H1 (cell line): Measurements from ENCODE around the gene FNDC3A.
"Not testable (repeated sequence)": the region's sequence is repeated elsewhere in the genome, so short reads cannot be mapped to it uniquely, and the experiment has no call there.

Experiments
- ATF2 ChIP-seq: IDR thresholded peaks from 2 replicates; pipeline ENCODE4 v1.6.1; 2012; ENCODE audit warnings: low read length, inconsistent platforms
- BRCA1 ChIP-seq: IDR thresholded peaks from 2 replicates; pipeline ENCODE4 v1.6.1; 2012; ENCODE audit warnings: low read depth, low read length, improper control_type of control experiment
- CHD7 ChIP-seq: fragments of 300-600 bp; sonication (generic); IDR thresholded peaks from 2 replicates; pipeline ENCODE4 v1.7.1; 2012; ENCODE audit warnings: low read length, moderate library complexity, mild to moderate bottlenecking, inconsistent platforms; ENCODE audit not compliant: insufficient replicate concordance
- CTCF ChIP-seq, 3 experiments: IDR thresholded peaks; 1 replicate in 2 of 3; 2 replicates in 1 of 3; pipeline versions ENCODE4 v1.5.1 to v1.6.1; 2011; ENCODE audit warnings: low read length in 3 of 3, mild to moderate bottlenecking in 3 of 3, inconsistent platforms in 2 of 3, low read depth in 1 of 3, moderate library complexity in 1 of 3; ENCODE audit not compliant: insufficient read depth in 1 of 3; ENCODE audit errors: control extremely low read depth in 1 of 3
- HDAC2 ChIP-seq, 2 experiments: fragments of 300-600 bp in 1 of 2; sonication (generic) in 1 of 2; IDR thresholded peaks; 2 replicates each; pipeline ENCODE4 v1.6.1; 2011 to 2012; ENCODE audit warnings: low read depth in 2 of 2, low read length in 2 of 2, mild to moderate bottlenecking in 2 of 2, moderate library complexity in 2 of 2, borderline replicate concordance in 1 of 2, inconsistent platforms in 1 of 2
- HDAC6 ChIP-seq: IDR thresholded peaks from one replicate; pipeline ENCODE4 v1.7.1; 2012; ENCODE audit warnings: low read depth, mild to moderate bottlenecking, inconsistent platforms, low read length, moderate library complexity

- not testable (repeated sequence) for TF ChIP-seq CTCF (IDR thresholded peaks at IDR 0.05; ENCODE audit: control extremely low read depth in 1 of 3, insufficient read depth in 1 of 3, low read depth in 1 of 3, low read length in 3 of 3); BRCA1; HDAC6; ATF2; HDAC2 (IDR thresholded peaks at IDR 0.05; ENCODE audit: borderline replicate concordance in 1 of 2, low read depth in 2 of 2, low read length in 2 of 2); CHD7
Observed at GRCh38 chr13:49118455-49118854, 142.7 kb downstream of the FNDC3A start.
